Astrocyte (in vitro differentiated cells and primary cell): ENCODE measurements around the gene ARSA. TPM values are rescaled to one million over a fixed set of nuclear protein-coding genes. Genes with fewer than 3 reads are reported as not detected.

Experiments
- DNase-seq: peaks from one replicate; pipeline ENCODE4 v3.0.0-alpha.2; 2010; ENCODE audit warnings: low read depth
- FAIRE-seq: peaks from 2 replicates; lab custom pipeline; 2011; peaks lifted over from hg19 to GRCh38; lab: Jason Lieb, UNC
- H2AFZ ChIP-seq: 2 replicates; pipeline ENCODE4 v1.6.0; 2012; ENCODE audit warnings: low read depth, low read length, inconsistent platforms
- H3K27ac ChIP-seq: 2 replicates; pipeline ENCODE4 v1.5.1; 2011; ENCODE audit warnings: low read depth, low read length, inconsistent platforms
- H3K27me3 ChIP-seq: 2 replicates; pipeline ENCODE4 v1.6.0; 2011; ENCODE audit warnings: low read length, inconsistent platforms; ENCODE audit not compliant: insufficient read depth
- H3K36me3 ChIP-seq: 2 replicates; pipeline ENCODE4 v1.5.1; 2011; ENCODE audit warnings: low read length, inconsistent platforms; ENCODE audit not compliant: insufficient read depth
- H3K4me1 ChIP-seq: 2 replicates; pipeline ENCODE4 v1.5.1; 2011; ENCODE audit warnings: low read length, inconsistent platforms; ENCODE audit not compliant: insufficient read depth
- H3K4me2 ChIP-seq: 2 replicates; pipeline ENCODE4 v1.6.0; 2012; ENCODE audit warnings: low read length, inconsistent platforms
- H3K4me3 ChIP-seq: 2 replicates; pipeline ENCODE4 v1.5.1; 2011; ENCODE audit warnings: low read depth, mild to moderate bottlenecking, low read length, inconsistent platforms; ENCODE audit not compliant: insufficient read depth
- H3K79me2 ChIP-seq: 2 replicates; pipeline ENCODE4 v1.6.0; 2012; ENCODE audit warnings: mild to moderate bottlenecking, low read length, inconsistent platforms; ENCODE audit not compliant: insufficient read depth
- H3K9ac ChIP-seq: 2 replicates; pipeline ENCODE4 v1.6.0; 2012; ENCODE audit warnings: mild to moderate bottlenecking, low read length, inconsistent platforms
- H3K9me3 ChIP-seq: 2 replicates; pipeline ENCODE4 v1.5.1; 2012; ENCODE audit warnings: low read depth, mild to moderate bottlenecking, low read length, inconsistent platforms; ENCODE audit not compliant: insufficient read depth
- H4K20me1 ChIP-seq: 2 replicates; pipeline ENCODE4 v1.6.0; 2012; ENCODE audit warnings: low read length, inconsistent platforms; ENCODE audit not compliant: insufficient read depth
- H3K27ac Mint-ChIP-seq: one replicate; pipeline ENCODE4 v1.8.0; 2021; ENCODE audit warnings: mild to moderate bottlenecking, mixed read lengths; ENCODE audit not compliant: unreplicated experiment
- H3K27me3 Mint-ChIP-seq: one replicate; pipeline ENCODE4 v1.8.0; 2021; ENCODE audit warnings: low read depth, mixed read lengths; ENCODE audit not compliant: unreplicated experiment
- H3K36me3 Mint-ChIP-seq: one replicate; pipeline ENCODE4 v1.8.0; 2021; ENCODE audit warnings: low read depth, mixed read lengths; ENCODE audit not compliant: unreplicated experiment
- H3K4me1 Mint-ChIP-seq: one replicate; pipeline ENCODE4 v1.8.0; 2021; ENCODE audit warnings: low read depth, mixed read lengths; ENCODE audit not compliant: unreplicated experiment
- H3K4me3 Mint-ChIP-seq: one replicate; pipeline ENCODE4 v1.8.0; 2021; ENCODE audit warnings: mild to moderate bottlenecking, moderate library complexity, mixed read lengths; ENCODE audit not compliant: unreplicated experiment
- H3K9me3 Mint-ChIP-seq: one replicate; pipeline ENCODE4 v1.8.0; 2021; ENCODE audit warnings: mild to moderate bottlenecking, mixed read lengths; ENCODE audit not compliant: unreplicated experiment
- EZH2 ChIP-seq: IDR thresholded peaks from 2 replicates; pipeline ENCODE4 v1.6.1; 2012; ENCODE audit warnings: mild to moderate bottlenecking, low read length, inconsistent platforms; ENCODE audit not compliant: insufficient read depth
- total RNA-seq: library from RNA; stranded (reverse); gene quantifications from 2 replicates; pipeline ENCODE4 v1.2.1, GENCODE V29; 2021
- TF ChIP-seq, protein P1 (sequence below): IDR thresholded peaks from 2 replicates; pipeline ENCODE4 v1.5.1; 2011; ENCODE audit warnings: low read depth, mild to moderate bottlenecking, inconsistent platforms, low read length, moderate library complexity; ENCODE audit not compliant: insufficient read depth

The ARSA gene
- total RNA-seq, 1 donor from 2014 or later = 25.5 TPM

- DNase-seq (no peak), FAIRE-seq (no peak)
- peaks cover 6% of the 10 kb centered on the region for H3K9me3 Mint-ChIP-seq
- peaks cover 16% of the 10 kb centered on the region for H3K27me3 ChIP-seq
- H3K4me3 ChIP-seq = no peak overlapping the region
- H3K36me3 Mint-ChIP-seq = no peaks in the 10 kb centered on the region
- H3K79me2 ChIP-seq = no peaks in the 10 kb centered on the region
- H3K9me3 ChIP-seq = peaks cover 4% of the 10 kb centered on the region
- H3K4me1 Mint-ChIP-seq = peaks cover 3% of the 10 kb centered on the region
- TF ChIP-seq EZH2 = no peak
- TF ChIP-seq, protein P1, sequence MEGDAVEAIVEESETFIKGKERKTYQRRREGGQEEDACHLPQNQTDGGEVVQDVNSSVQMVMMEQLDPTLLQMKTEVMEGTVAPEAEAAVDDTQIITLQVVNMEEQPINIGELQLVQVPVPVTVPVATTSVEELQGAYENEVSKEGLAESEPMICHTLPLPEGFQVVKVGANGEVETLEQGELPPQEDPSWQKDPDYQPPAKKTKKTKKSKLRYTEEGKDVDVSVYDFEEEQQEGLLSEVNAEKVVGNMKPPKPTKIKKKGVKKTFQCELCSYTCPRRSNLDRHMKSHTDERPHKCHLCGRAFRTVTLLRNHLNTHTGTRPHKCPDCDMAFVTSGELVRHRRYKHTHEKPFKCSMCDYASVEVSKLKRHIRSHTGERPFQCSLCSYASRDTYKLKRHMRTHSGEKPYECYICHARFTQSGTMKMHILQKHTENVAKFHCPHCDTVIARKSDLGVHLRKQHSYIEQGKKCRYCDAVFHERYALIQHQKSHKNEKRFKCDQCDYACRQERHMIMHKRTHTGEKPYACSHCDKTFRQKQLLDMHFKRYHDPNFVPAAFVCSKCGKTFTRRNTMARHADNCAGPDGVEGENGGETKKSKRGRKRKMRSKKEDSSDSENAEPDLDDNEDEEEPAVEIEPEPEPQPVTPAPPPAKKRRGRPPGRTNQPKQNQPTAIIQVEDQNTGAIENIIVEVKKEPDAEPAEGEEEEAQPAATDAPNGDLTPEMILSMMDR = no peak
- no peak overlapping the region for H3K27ac ChIP-seq
- no peak overlapping the region for H3K4me3 Mint-ChIP-seq
- H3K4me1 ChIP-seq = peaks cover 2% of the 10 kb centered on the region
- H2AFZ ChIP-seq = no peak overlapping the region
- no peak overlapping the region for H3K27ac Mint-ChIP-seq
- no peaks in the 10 kb centered on the region for H4K20me1 ChIP-seq
- no peaks in the 10 kb centered on the region for H3K36me3 ChIP-seq
- no peak overlapping the region for H3K4me2 ChIP-seq
- no peak overlapping the region for H3K9ac ChIP-seq
- H3K27me3 Mint-ChIP-seq = peaks cover 18% of the 10 kb centered on the region
These were observed 44.1 kb upstream of the ARSA start for GRCh38 chr22:50672041-50672440.

- Histone ChIP-seq H3K79me2 (no peaks in the 10 kb centered on the region), H3K4me1 (peaks cover 2% of the 10 kb centered on the region), H4K20me1 (no peaks in the 10 kb centered on the region), H3K9me3 (peaks cover 4% of the 10 kb centered on the region), H3K4me3 (no peak overlapping the region), H3K36me3 (no peaks in the 10 kb centered on the region), H3K9ac (no peak overlapping the region), H3K27me3 (peaks cover 16% of the 10 kb centered on the region), H3K27ac (no peak overlapping the region), H3K4me2 (no peak overlapping the region), H2AFZ (no peak overlapping the region)
- no peaks in the 10 kb centered on the region for H3K36me3 Mint-ChIP-seq
- H3K4me1 Mint-ChIP-seq = peaks cover 3% of the 10 kb centered on the region
- H3K27me3 Mint-ChIP-seq = peaks cover 18% of the 10 kb centered on the region
- H3K27ac Mint-ChIP-seq = no peak overlapping the region
- FAIRE-seq (no peak), DNase-seq (no peak)
- peaks cover 6% of the 10 kb centered on the region for H3K9me3 Mint-ChIP-seq
- TF ChIP-seq, protein P1 = no peak
- TF ChIP-seq EZH2 = no peak
- no peak overlapping the region for H3K4me3 Mint-ChIP-seq
These were observed 43.7 kb upstream of the ARSA start for GRCh38 chr22:50671641-50672040.

DNA sequence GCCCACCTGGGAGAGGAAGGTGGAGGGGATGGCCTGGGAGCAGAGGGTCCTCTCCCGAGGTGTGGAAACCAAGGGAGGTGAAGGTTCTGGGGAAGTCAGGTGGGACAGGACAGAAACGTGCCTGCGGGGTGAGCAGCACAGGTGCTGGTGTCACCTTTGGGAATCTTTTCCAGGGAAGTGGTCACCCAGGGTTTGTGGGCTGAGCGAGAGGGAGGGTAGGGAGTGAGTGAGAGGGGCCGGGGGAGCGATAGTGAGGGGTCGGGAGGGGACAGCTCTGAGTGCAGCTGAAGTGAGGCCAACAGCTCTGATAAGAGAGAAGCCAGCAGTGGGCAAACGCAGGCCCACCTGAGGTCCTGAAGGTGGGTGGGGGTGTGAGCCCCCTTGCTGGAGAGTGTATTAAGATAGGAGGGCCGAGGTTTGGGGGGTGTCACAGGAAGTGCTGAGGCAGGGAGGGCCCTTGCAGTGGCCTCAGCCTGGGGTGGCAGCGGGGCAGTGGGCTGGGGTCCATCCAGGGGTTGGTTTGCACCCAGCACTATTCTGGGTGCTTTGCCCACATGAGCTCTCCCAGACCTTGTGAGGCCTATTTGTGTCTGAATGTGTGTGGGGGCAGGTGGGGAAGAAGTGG is 43.1 kb upstream of the ARSA start:
- Histone ChIP-seq H3K27ac (no peak overlapping the region), H3K4me1 (peaks cover 2% of the 10 kb centered on the region), H3K9ac (no peak overlapping the region), H3K27me3 (peaks cover 16% of the 10 kb centered on the region), H3K79me2 (no peaks in the 10 kb centered on the region), H3K9me3 (peaks cover 4% of the 10 kb centered on the region), H3K4me2 (no peak overlapping the region), H2AFZ (no peak overlapping the region), H3K36me3 (no peaks in the 10 kb centered on the region), H3K4me3 (no peak overlapping the region), H4K20me1 (no peaks in the 10 kb centered on the region)
- FAIRE-seq (no peak), DNase-seq (no peak)
- no peak overlapping the region for H3K27ac Mint-ChIP-seq
- H3K4me3 Mint-ChIP-seq = no peak overlapping the region
- H3K36me3 Mint-ChIP-seq = no peaks in the 10 kb centered on the region
- H3K4me1 Mint-ChIP-seq = peaks cover 5% of the 10 kb centered on the region
- TF ChIP-seq, protein P1 = no peak
- no peak for TF ChIP-seq EZH2
- H3K9me3 Mint-ChIP-seq = peaks cover 4% of the 10 kb centered on the region
- peaks cover 15% of the 10 kb centered on the region for H3K27me3 Mint-ChIP-seq
